ENCODE data around the gene MAP3K6.
A peak's percentile ranks its signal among the peaks of the same experiment; 100 is the strongest.

Gene MAP3K6

DNA sequence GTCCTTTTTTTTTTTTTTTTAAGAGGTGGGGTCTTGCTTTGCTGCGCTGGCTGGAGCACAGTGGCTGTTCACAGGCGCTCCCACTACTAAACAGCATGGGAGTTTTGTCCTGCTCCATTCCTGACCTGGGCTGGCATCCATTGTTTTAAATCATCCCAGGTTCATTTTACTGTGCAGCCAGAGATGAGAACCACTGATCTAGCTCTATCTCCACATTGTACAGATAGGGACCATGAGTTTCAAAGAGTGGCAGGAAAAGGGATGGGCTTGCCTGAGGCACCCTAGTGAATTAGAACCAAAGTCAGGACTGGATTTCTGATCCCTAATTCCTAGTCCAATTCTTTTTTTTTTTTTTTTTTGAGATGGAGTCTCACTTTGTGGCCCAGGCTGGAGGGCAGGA, 52.0 kb downstream of the MAP3K6 start:
- H3K27ac Mint-ChIP-seq, result no peak overlapping the region
- peaks cover 20% of the 10 kb centered on the region for H3K27me3 Mint-ChIP-seq
- peaks cover 12% of the 10 kb centered on the region for H3K36me3 Mint-ChIP-seq (ENCODE audit: low read depth)
- peaks cover 4% of the 10 kb centered on the region for H3K4me1 Mint-ChIP-seq (ENCODE audit: low read depth)
- H3K4me3 Mint-ChIP-seq, result no peak overlapping the region
- no peaks in the 10 kb centered on the region for H3K9me3 Mint-ChIP-seq
- intact Hi-C loops (cut with micrococcal nuclease), result no loop called here

DNA sequence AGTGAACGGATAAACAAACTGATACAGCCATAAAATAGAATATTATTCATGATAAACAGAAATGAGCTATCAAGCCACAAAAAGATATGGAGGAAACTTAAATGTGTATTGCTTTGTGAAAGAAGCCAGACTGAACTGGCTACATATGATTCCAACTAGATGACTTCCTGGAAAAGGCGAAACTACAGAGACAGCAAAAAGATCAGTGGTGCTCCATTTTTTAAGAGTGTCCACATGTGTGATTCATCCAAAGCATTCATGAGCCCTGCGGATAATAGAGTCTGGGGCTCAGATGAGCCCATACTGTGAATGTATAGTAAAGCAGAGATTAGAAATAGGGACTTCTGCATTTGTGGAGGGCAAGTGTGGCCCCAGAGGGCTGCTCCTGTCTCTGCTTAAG, 52.6 kb downstream of the MAP3K6 start:
- Mint-ChIP-seq H3K4me1 (ENCODE audit: low read depth) (no peaks in the 10 kb centered on the region), H3K9me3 (no peaks in the 10 kb centered on the region), H3K36me3 (ENCODE audit: low read depth) (peaks cover 12% of the 10 kb centered on the region), H3K4me3 (no peak overlapping the region), H3K27me3 (peaks cover 20% of the 10 kb centered on the region), H3K27ac (no peak overlapping the region)
- intact Hi-C loops (cut with micrococcal nuclease), result no loop called here

DNA sequence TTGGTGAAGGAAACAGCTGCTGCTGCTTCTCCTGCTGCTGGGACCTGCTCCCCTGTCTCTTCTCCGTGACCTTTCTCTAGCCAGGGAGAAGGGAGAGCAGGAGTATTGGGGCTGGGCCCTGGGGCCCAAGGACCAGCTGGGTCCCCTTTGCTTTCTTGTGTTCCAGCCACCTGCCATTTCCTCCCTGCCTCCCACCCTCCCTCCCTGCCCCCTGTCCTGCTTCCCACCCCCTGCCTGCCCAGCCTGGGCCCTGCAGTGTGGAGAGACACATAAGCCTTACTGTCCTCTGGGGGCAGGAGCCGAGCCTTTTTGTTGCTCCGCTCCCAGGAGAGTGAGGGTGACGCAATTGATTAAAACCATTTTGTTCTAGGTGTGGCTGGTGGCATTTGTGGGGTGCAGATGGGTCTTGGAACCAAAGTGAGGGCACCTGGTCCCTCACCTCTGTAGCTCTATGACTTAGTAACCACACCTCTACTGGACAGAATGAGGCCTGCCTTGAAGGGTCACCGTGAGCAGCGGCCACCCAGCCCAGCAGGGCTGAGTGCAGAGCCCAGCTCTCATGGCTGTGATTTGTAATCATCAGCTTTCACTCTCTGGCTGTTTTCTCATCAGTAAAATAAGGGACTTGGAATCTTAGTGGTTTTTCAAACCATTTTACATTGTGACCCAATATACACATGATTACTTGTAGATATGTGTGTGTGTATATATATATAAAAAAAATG, 58.7 kb downstream of the MAP3K6 start:
- Mint-ChIP-seq H3K4me1 (ENCODE audit: low read depth) (no peaks in the 10 kb centered on the region), H3K27ac (no peak overlapping the region), H3K36me3 (ENCODE audit: low read depth) (peaks cover 59% of the 10 kb centered on the region), H3K27me3 (no peaks in the 10 kb centered on the region), H3K9me3 (no peaks in the 10 kb centered on the region), H3K4me3 (no peak overlapping the region)
- intact Hi-C loops (cut with micrococcal nuclease), result no loop called here

DNA sequence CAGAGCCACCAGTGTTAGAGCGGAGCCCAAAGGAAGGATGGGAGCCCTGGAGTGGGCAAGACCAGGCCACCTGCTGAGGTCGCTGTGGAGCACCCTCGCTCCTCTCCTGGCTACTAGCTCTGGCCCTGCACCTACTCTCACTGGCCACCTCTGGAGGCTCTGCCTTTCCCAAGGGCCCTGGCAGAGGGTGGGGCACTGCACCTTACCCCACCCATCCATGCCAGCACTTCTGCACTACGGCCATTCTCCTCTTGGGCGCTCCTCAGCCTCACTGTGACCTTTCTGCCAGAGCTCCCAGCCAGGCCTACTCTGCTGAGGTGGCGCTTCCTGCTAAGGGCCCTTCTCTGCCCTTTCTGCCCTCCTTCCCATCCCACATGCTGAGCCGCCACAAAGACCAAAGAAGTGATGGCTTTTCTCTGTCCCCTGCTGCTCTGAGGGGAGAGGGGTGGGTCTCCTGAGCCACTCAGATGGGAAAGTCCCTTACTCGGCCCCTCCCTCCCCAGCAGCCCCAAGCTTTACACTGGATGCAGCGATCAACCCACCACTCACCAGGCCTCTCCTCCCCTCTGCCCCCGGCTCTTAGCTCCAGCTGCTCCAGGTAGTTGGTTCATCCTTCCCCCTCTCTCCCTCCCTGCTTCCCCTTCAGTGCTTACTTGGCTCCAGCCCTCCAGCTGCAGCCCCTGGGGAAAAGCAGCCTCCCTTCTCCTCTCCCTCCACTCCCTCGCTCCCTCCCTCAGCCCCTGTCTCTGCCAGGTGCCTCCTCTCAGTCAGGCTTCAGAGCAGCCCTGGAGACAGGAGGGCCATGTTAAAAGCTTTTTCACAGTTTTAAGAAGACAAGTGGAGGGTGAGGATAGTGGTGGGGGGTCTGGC, 59.6 kb downstream of the MAP3K6 start:
- peak overlapping the region; percentile 31 for H3K27ac Mint-ChIP-seq
- no peaks in the 10 kb centered on the region for H3K4me1 Mint-ChIP-seq (ENCODE audit: low read depth)
- H3K4me3 Mint-ChIP-seq, result no peak overlapping the region
- no peaks in the 10 kb centered on the region for H3K9me3 Mint-ChIP-seq
- H3K36me3 Mint-ChIP-seq (ENCODE audit: low read depth), result peaks cover 68% of the 10 kb centered on the region
- intact Hi-C loops (cut with micrococcal nuclease), result no loop called here
- H3K27me3 Mint-ChIP-seq, result no peaks in the 10 kb centered on the region

DNA sequence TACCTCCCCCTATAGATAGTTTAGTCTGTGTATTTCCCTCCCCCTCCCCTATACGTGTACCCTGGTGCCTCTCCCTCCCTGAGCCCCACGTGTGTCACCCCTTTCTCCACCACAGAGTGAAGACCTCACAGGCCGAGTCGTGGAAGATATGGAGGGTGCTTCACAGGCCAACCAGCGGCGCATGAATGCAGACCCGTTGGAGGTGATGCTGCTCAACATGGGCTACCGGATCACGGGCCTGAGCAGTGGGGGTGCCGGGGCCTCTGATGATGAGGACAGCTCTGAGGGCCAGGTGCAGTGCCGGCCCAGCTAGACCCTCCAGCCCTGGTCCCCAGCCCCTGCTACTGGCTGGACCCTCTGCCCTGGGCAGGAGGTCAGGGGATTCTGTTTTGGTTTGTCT, 60.7 kb downstream of the MAP3K6 start:
- H3K36me3 Mint-ChIP-seq (ENCODE audit: low read depth), result peaks cover 74% of the 10 kb centered on the region

More for the DNA sequence above, 60.7 kb downstream of the MAP3K6 start:
- no peak overlapping the region for H3K27ac Mint-ChIP-seq
- H3K27me3 Mint-ChIP-seq, result no peaks in the 10 kb centered on the region
- H3K4me1 Mint-ChIP-seq (ENCODE audit: low read depth), result peaks cover 5% of the 10 kb centered on the region
- no peak overlapping the region for H3K4me3 Mint-ChIP-seq
- H3K9me3 Mint-ChIP-seq, result no peaks in the 10 kb centered on the region
- intact Hi-C loops (cut with micrococcal nuclease), result no loop called here
